ENCODE data around the gene DHCR7. TPM values are rescaled to one million over a fixed set of nuclear protein-coding genes. Genes with fewer than 3 reads are reported as not detected.

Gene DHCR7
- total RNA-seq, 2 experiments from 2014 or later, result 66.4 to 68.9 TPM

- H3K9me3 Mint-ChIP-seq, result no peaks in the 10 kb centered on the region
- H3K4me1 Mint-ChIP-seq (ENCODE audit: low read depth), result no peaks in the 10 kb centered on the region
- ChIA-PET CTCF (no interaction called here), POLR2A (interaction anchor here (0.5 kb wide), 1 partner anchor 16 kb away, joined by 3 read pairs; no protein-coding TSS in a partner anchor)
- ATAC-seq (no peak), DNase-seq (no peak)
- no peak for TF ChIP-seq CTCF (IDR thresholded peaks at IDR 0.05)
- H3K27ac Mint-ChIP-seq, result no peak overlapping the region
- intact Hi-C loops (cut with micrococcal nuclease), result no loop called here
- H3K27me3 Mint-ChIP-seq, result no peaks in the 10 kb centered on the region
- H3K36me3 Mint-ChIP-seq (ENCODE audit: low read depth), result peaks cover 28% of the 10 kb centered on the region
- H3K4me3 Mint-ChIP-seq, result no peak overlapping the region
Observed at GRCh38 chr11:71474141-71474770, 26.1 kb upstream of the DHCR7 start.

GRCh38 chr11:71473793-71474080 lies 25.5 kb upstream of the DHCR7 start:
- DNase-seq, result no peak
- intact Hi-C loops (cut with micrococcal nuclease), result no loop called here
- ATAC-seq, result no peak
- H3K4me1 Mint-ChIP-seq (ENCODE audit: low read depth), result no peaks in the 10 kb centered on the region
- no peak overlapping the region for H3K27ac Mint-ChIP-seq
- ChIA-PET CTCF (no interaction called here), POLR2A (interaction anchor here (0.5 kb wide), 1 partner anchor 15 kb away, joined by 3 read pairs; no protein-coding TSS in a partner anchor)
- no peak for TF ChIP-seq CTCF (IDR thresholded peaks at IDR 0.05)
- no peaks in the 10 kb centered on the region for H3K27me3 Mint-ChIP-seq
- H3K9me3 Mint-ChIP-seq, result no peaks in the 10 kb centered on the region
- H3K4me3 Mint-ChIP-seq, result no peak overlapping the region
- H3K36me3 Mint-ChIP-seq (ENCODE audit: low read depth), result peaks cover 27% of the 10 kb centered on the region

- Mint-ChIP-seq H3K27ac (no peak overlapping the region), H3K36me3 (ENCODE audit: low read depth) (peaks cover 28% of the 10 kb centered on the region), H3K9me3 (no peaks in the 10 kb centered on the region), H3K4me3 (no peak overlapping the region), H3K27me3 (no peaks in the 10 kb centered on the region), H3K4me1 (ENCODE audit: low read depth) (no peaks in the 10 kb centered on the region)
- POLR2A ChIA-PET, result interaction anchor here (0.5 kb wide), 1 partner anchor 15 kb away, joined by 3 read pairs; no protein-coding TSS in a partner anchor
- DNase-seq, result no peak
- no peak for ATAC-seq
- no peak for TF ChIP-seq CTCF (IDR thresholded peaks at IDR 0.05)
- CTCF ChIA-PET, result no interaction called here
- intact Hi-C loops (cut with micrococcal nuclease), result no loop called here
Observed at GRCh38 chr11:71472941-71473792, 25.0 kb upstream of the DHCR7 start.

GRCh38 chr11:71472357-71472885 lies 24.2 kb upstream of the DHCR7 start:
- intact Hi-C loops (cut with micrococcal nuclease), result no loop called here
- DNase-seq, result no peak
- TF ChIP-seq CTCF (IDR thresholded peaks at IDR 0.05), result no peak
- Mint-ChIP-seq H3K27me3 (no peaks in the 10 kb centered on the region), H3K4me3 (no peak overlapping the region), H3K36me3 (ENCODE audit: low read depth) (peaks cover 30% of the 10 kb centered on the region), H3K9me3 (no peaks in the 10 kb centered on the region), H3K4me1 (ENCODE audit: low read depth) (no peaks in the 10 kb centered on the region), H3K27ac (no peak overlapping the region)
- ChIA-PET POLR2A (no interaction called here), CTCF (no interaction called here)
- no peak for ATAC-seq

GRCh38 chr11:71470946-71471345 lies 22.8 kb upstream of the DHCR7 start:
- ChIA-PET POLR2A (no interaction called here), CTCF (no interaction called here)
- Mint-ChIP-seq H3K27ac (no peak overlapping the region), H3K36me3 (ENCODE audit: low read depth) (peaks cover 31% of the 10 kb centered on the region), H3K4me1 (ENCODE audit: low read depth) (no peaks in the 10 kb centered on the region), H3K27me3 (no peaks in the 10 kb centered on the region), H3K9me3 (no peaks in the 10 kb centered on the region), H3K4me3 (no peak overlapping the region)
- DNase-seq, result no peak
- intact Hi-C loops (cut with micrococcal nuclease), result no loop called here
- no peak for ATAC-seq
- no peak for TF ChIP-seq CTCF (IDR thresholded peaks at IDR 0.05)
